Activated T-cell treated with anti-CD3 and anti-CD28 coated beads for 48 hours (primary cell): Measurements from ENCODE around the gene PKM.

Experiments used
- DNase-seq: peaks from one replicate; pipeline ENCODE4 v3.0.0-alpha.2; 2020; ENCODE audit warnings: low read depth

The PKM gene

GRCh38 chr15:72155635-72156616, 75.1 kb downstream of the PKM start:
- peak; percentile 67 for DNase-seq

DNA sequence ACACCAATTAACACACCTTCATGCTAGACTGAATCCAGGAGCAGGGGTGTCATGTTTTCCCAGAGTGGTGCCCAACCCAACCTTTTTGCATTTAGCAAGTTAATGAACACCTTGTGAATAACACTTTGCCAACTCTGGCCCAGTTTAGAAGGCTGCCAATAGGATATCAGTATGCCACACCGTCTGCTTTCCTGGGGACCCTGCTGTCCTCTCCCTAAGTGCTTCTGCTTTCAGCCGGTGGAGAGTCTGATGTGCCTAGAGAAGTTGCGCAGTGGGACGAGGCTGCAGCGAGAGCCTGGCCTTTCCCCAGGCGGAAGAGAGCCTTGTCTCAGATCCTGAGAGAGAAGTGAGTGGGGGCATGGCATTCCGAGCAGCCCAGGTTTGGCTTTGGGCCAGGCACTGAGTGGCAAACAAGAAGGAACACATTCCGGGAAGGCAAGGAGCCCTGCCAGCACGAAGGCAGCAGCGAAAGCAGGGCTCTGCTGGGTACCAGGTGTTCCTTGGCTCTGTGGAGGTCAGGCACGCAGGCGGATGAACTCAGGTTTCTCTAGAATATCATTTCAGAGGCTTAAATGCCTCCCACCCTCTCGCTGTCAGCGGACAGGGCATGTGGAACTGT, 75.9 kb downstream of the PKM start:
- no peak for DNase-seq

DNA sequence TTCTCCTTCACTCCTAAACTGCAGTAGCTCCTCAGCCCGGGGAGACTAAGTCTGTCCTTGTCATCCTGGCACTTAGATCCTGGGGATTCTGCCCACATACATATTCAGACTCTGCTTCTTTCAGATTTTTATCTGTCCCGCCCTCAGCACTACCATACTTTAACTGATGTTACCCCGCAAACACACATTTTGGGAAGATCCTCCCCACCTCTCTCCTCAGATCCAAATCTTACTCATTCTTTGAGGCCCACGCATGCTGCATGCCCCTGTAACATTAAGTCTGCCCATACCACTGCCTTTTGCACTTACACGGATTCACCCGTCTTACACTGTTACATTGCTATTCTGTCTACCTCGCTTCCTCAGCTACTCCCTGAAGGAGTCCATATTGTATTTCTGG, 76.7 kb downstream of the PKM start:
- DNase-seq: no peak

- no peak for DNase-seq
Observed at GRCh38 chr15:72153269-72154000, 77.6 kb downstream of the PKM start.
